Body of pancreas (tissue), 4 donors: ENCODE measurements around the gene LAMA5. TPM values are rescaled to one million over a fixed set of nuclear protein-coding genes. Genes with fewer than 3 reads are reported as not detected.
A peak's percentile ranks its signal among the peaks of the same experiment; 100 is the strongest.

Experiments used
- ATAC-seq: fragments of 150-250 bp; one replicate; pipeline ENCODE4 v1.9.1; 2016
- DNase-seq, 4 donors: peaks; one replicate each; pipeline ENCODE4 v3.0.0-alpha.2; 2019
- H3K27ac ChIP-seq, 4 donors: fragments of 200-600 bp; sonication (generic); 1 replicate in 3 of 4; 2 replicates in 1 of 4; pipeline versions ENCODE4 v1.5.1 to v1.6.1; 2016 to 2019; ENCODE audit warnings: mild to moderate bottlenecking in 1 of 4, mixed read lengths in 1 of 4, moderate library complexity in 1 of 4
- H3K27me3 ChIP-seq, 2 donors: fragments of 200-600 bp; sonication (generic); one replicate each; pipeline ENCODE4 v1.6.0; 2016; ENCODE audit warnings: mild to moderate bottlenecking in 1 of 2
- H3K36me3 ChIP-seq, 2 donors: fragments of 200-600 bp; sonication (generic); replicated peaks in 1 of 2; 2 replicates each; pipeline ENCODE4 v1.5.1; 2016; ENCODE audit warnings: low read depth in 2 of 2; ENCODE audit not compliant: insufficient read depth in 1 of 2
- H3K4me1 ChIP-seq: fragments of 200-600 bp; sonication (generic); one replicate; pipeline ENCODE4 v1.6.0; 2016
- H3K4me3 ChIP-seq, 2 donors: fragments of 200-600 bp; sonication (generic); 1 replicate in 1 of 2; 2 replicates in 1 of 2; pipeline ENCODE4 v1.5.1; 2016 to 2019
- H3K9me3 ChIP-seq, 3 donors: fragments of 200-600 bp; sonication (generic); 1 replicate in 2 of 3; 2 replicates in 1 of 3; pipeline ENCODE4 v1.5.1; 2016
- POLR2A ChIP-seq, 3 donors: fragments of 450-650 bp; IDR thresholded peaks; one replicate each; pipeline ENCODE4 v1.6.1; 2016; ENCODE audit warnings: antibody characterized with exemption in 3 of 3, mild to moderate bottlenecking in 2 of 3
- WGBS, 2 donors: methylation state at CpG; one replicate each; pipeline ENCODE4 v1.1.5; 2017; 5-methylcytosine and 5-hydroxymethylcytosine counted together
- intact Hi-C: fragments of 100-400 bp; cut with DNase I; formaldehyde crosslinking; loops from one replicate; pipeline ENCODE4 v1.15.1; 2023
- total RNA-seq, 2 donors: library from RNA; depleted of rRNA; stranded (reverse); fragments of >200 nt; gene quantifications; one replicate each; pipeline ENCODE4 v1.1.0, GENCODE V29; 2016
- TF ChIP-seq, protein P1 (sequence below), 7 experiments: fragments of 450-650 bp in 4 of 7; fragments of 200-600 bp in 3 of 7; sonication (generic) in 3 of 7; IDR thresholded peaks; one replicate each; pipeline ENCODE4 v1.5.1; 2016 to 2019; ENCODE audit warnings: antibody characterized with exemption in 7 of 7

Gene LAMA5
- total RNA-seq, 2 donors from 2014 or later, result 115 to 185 TPM

- H3K36me3 ChIP-seq, result peaks cover 11 to 44% of the 10 kb centered on the region in 2 donors
- H3K27me3 ChIP-seq, result no peaks in the 10 kb centered on the region
- WGBS, 2 donors, result 80 to 83% methylated on average over 14 of the region's 14 CpGs
- H3K27ac ChIP-seq, result no peak overlapping the region
- DNase-seq, result no peak
- intact Hi-C loops, result no loop called here
- no peaks in the 10 kb centered on the region for H3K9me3 ChIP-seq
- no peak overlapping the region for H3K4me3 ChIP-seq
- H3K4me1 ChIP-seq, result no peaks in the 10 kb centered on the region
- ATAC-seq, result no peak
- TF ChIP-seq POLR2A (IDR thresholded peaks at IDR 0.05), result no peak
- TF ChIP-seq, protein P1, sequence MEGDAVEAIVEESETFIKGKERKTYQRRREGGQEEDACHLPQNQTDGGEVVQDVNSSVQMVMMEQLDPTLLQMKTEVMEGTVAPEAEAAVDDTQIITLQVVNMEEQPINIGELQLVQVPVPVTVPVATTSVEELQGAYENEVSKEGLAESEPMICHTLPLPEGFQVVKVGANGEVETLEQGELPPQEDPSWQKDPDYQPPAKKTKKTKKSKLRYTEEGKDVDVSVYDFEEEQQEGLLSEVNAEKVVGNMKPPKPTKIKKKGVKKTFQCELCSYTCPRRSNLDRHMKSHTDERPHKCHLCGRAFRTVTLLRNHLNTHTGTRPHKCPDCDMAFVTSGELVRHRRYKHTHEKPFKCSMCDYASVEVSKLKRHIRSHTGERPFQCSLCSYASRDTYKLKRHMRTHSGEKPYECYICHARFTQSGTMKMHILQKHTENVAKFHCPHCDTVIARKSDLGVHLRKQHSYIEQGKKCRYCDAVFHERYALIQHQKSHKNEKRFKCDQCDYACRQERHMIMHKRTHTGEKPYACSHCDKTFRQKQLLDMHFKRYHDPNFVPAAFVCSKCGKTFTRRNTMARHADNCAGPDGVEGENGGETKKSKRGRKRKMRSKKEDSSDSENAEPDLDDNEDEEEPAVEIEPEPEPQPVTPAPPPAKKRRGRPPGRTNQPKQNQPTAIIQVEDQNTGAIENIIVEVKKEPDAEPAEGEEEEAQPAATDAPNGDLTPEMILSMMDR (IDR thresholded peaks at IDR 0.05), result no peak
These were observed 78.0 kb downstream of the LAMA5 start for GRCh38 chr20:62289131-62289530.

- no peak for DNase-seq
- ATAC-seq, result no peak
- WGBS, 2 donors, result 84 to 92% methylated on average over 12 to 15 of the region's 15 CpGs
- H3K36me3 ChIP-seq, result peaks cover 11 to 41% of the 10 kb centered on the region in 2 donors
- H3K4me1 ChIP-seq, result no peaks in the 10 kb centered on the region
- intact Hi-C loops, result no loop called here
- no peak overlapping the region for H3K4me3 ChIP-seq
- H3K27ac ChIP-seq, result no peak overlapping the region
- no peaks in the 10 kb centered on the region for H3K27me3 ChIP-seq
- no peaks in the 10 kb centered on the region for H3K9me3 ChIP-seq
- TF ChIP-seq, protein P1 (IDR thresholded peaks at IDR 0.05), result no peak
These were observed 78.5 kb downstream of the LAMA5 start for GRCh38 chr20:62288535-62289105.

DNA sequence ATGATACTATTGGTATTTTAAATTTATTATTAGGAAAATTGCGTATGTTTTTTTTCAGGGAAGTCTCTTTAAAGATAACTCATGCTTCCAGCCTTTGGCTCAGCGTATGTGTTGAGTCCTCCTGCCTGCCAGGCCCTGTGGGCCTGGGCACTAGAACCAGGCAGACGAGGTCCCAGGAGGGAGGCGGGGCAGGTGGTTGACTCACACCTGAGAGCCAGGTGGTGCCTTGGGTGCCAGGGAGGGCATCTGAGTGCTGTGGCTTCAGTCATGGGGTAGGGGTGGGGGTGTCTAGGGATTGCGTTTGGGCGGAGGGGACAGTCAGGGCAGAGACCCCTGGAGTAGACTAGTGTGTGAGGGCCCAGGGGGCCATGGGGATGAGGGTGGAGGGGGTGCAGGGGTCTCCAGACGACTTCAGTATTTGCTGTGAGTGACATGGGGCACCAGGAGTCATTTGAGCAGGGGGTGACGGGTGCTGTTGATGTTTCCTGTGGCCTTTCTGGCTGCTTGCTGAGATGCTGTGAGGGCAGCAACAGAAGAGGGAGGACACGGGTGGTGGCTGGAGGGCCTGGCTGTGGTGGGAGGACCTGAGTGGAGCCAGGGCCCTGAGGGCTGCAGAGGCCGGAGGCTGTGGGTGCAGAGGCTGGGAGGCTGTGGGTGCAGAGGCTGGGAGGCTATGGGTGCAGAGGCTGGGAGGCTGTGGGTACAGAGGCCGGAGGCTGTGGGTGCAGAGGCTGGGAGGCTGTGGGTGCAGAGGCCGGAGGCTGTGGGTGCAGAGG lies 79.2 kb downstream of the LAMA5 start:
- Histone ChIP-seq H3K9me3 (no peaks in the 10 kb centered on the region), H3K4me1 (no peaks in the 10 kb centered on the region), H3K4me3 (no peak overlapping the region), H3K27me3 (no peaks in the 10 kb centered on the region), H3K36me3 (peaks cover 11 to 43% of the 10 kb centered on the region in 2 donors), H3K27ac (no peak overlapping the region)
- TF ChIP-seq, protein P1 (IDR thresholded peaks at IDR 0.05), result no peak
- no peak for TF ChIP-seq POLR2A (IDR thresholded peaks at IDR 0.05)
- peak in 1 of 4 donors; percentile 71 for DNase-seq
- WGBS, 2 donors, result 84 to 90% methylated on average over 12 of the region's 12 CpGs
- ATAC-seq, result no peak
- intact Hi-C loops, result no loop called here

GRCh38 chr20:62287129-62287528 lies 80.0 kb downstream of the LAMA5 start:
- Histone ChIP-seq H3K27ac (no peak overlapping the region), H3K27me3 (no peaks in the 10 kb centered on the region), H3K4me3 (no peak overlapping the region), H3K36me3 (peaks cover 8 to 47% of the 10 kb centered on the region in 2 donors), H3K4me1 (no peaks in the 10 kb centered on the region), H3K9me3 (no peaks in the 10 kb centered on the region)
- WGBS, 2 donors, result 65 to 77% methylated on average over 6 of the region's 6 CpGs
- no peak for TF ChIP-seq POLR2A (IDR thresholded peaks at IDR 0.05)
- TF ChIP-seq, protein P1 (IDR thresholded peaks at IDR 0.05), result no peak
- ATAC-seq (no peak), DNase-seq (no peak)
- intact Hi-C loops, result no loop called here
